Activated CD8-positive, alpha-beta T cell treated with anti-CD3 and anti-CD28 coated beads for 36 hours (primary cell): ENCODE measurements around the gene CDC6. TPM values are rescaled to one million over a fixed set of nuclear protein-coding genes. Genes with fewer than 3 reads are reported as not detected.

Experiments used
- ATAC-seq: fragments of 200-7000 bp; cut with Tn5 transposase; one replicate; pipeline ENCODE4 v1.10.0; 2021; ENCODE audit warnings: mild to moderate bottlenecking, moderate library complexity
- CTCF ChIA-PET: fragments of 350-600 bp; sonication (Branson Sonifier 250); formaldehyde crosslinking; loops from one replicate; lab custom pipeline; 2021; ENCODE audit warnings: antibody characterized with exemption; lab: Charles Lee
- POLR2A ChIA-PET: fragments of 350-600 bp; sonication (Branson Sonifier 250); formaldehyde crosslinking; loops from one replicate; lab custom pipeline; 2021; ENCODE audit warnings: antibody characterized with exemption; lab: Charles Lee
- DNase-seq: peaks from one replicate; pipeline ENCODE4 v3.0.0-alpha.2; 2020
- H3K27ac Mint-ChIP-seq: one replicate; pipeline ENCODE4 v1.8.0; 2021; ENCODE audit warnings: mild to moderate bottlenecking, mixed read lengths
- H3K27me3 Mint-ChIP-seq: one replicate; pipeline ENCODE4 v1.8.0; 2021; ENCODE audit warnings: mixed read lengths
- H3K36me3 Mint-ChIP-seq: one replicate; pipeline ENCODE4 v1.8.0; 2021; ENCODE audit warnings: low read depth, mixed read lengths
- H3K4me1 Mint-ChIP-seq: one replicate; pipeline ENCODE4 v1.8.0; 2021; ENCODE audit warnings: low read depth, mixed read lengths
- H3K4me3 Mint-ChIP-seq: one replicate; pipeline ENCODE4 v1.8.0; 2021; ENCODE audit warnings: mild to moderate bottlenecking, moderate library complexity, mixed read lengths
- H3K9me3 Mint-ChIP-seq: one replicate; pipeline ENCODE4 v1.8.0; 2021; ENCODE audit warnings: mixed read lengths
- CTCF ChIP-seq: fragments of 200-600 bp; IDR thresholded peaks from one replicate; pipeline ENCODE4 v1.8.0; 2022; ENCODE audit warnings: antibody characterized with exemption, mild to moderate bottlenecking
- intact Hi-C: fragments of 100-400 bp; cut with micrococcal nuclease; formaldehyde crosslinking; loops from one replicate; pipeline ENCODE4 v1.10.0; 2022
- total RNA-seq, 2 experiments: library from RNA; stranded (reverse); gene quantifications; one replicate each; pipeline ENCODE4 v1.2.3, GENCODE V29; 2021

The CDC6 gene
- total RNA-seq, 2 experiments from 2014 or later, result 110 to 118 TPM

- Mint-ChIP-seq H3K27me3 (no peaks in the 10 kb centered on the region), H3K4me3 (no peak overlapping the region), H3K27ac (no peak overlapping the region), H3K9me3 (no peaks in the 10 kb centered on the region), H3K36me3 (peaks cover 26% of the 10 kb centered on the region), H3K4me1 (peaks cover 41% of the 10 kb centered on the region)
- TF ChIP-seq CTCF, result no peak
- POLR2A ChIA-PET, result interaction anchor here (0.6 to 13.3 kb wide), 14 partner anchors 9 to 248 kb away, joined by 3 to 184 read pairs (median 6); partner anchors contain the start of genes CDC6 and WIPF2
- ATAC-seq (no peak), DNase-seq (peak; percentile 1)
- intact Hi-C loops, result no loop called here
- CTCF ChIA-PET, result interaction anchor here (0.6 to 42.0 kb wide), 13 partner anchors 9 to 281 kb away, joined by 3 to 780 read pairs (median 5); no protein-coding TSS in a partner anchor
Observed at GRCh38 chr17:40307740-40308239, 20.1 kb downstream of the CDC6 start.

DNA sequence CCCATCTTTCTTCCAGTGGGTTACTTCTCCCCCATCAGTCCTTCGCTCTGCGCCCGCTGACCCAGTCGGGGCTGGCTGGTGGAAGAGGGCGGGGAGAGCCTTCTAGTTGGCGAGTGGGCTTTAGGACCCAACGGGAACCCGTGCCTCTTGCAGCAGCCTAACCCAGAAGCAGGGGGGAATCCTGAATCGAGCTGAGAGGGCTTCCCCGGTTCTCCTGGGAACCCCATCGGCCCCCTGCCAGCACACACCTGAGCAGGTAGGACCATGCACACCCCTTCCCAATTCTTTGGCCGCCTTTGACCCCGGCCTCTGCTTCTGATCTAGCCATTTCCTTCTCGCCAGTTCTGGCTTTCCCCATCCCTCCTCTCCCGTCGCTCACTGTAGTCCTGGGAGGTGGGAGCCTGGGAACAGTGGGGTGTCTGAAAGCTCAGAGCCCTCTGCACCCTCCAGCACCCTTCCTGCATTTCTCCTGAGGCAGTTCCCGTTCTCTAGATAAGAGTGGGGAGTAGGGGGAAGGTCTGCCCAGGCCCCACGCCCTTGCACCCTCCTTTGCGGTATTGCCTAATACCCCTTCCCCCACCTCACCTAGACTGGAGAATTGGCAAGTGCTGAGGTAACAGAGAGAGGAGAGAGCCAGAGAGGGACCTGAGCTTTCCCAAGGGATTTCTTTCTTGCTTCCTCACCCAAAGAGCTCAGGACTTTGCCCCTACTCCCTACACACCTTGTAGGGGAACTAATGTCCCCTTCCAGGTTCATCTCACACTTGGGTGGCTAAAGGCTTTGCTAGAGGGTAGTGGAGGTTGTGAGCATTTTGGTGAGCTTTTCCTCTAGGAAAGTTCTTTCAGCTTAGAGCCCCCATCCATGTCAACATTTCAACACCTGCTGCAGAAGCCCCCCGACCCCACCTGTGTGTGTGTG is 21.6 kb downstream of the CDC6 start, which contains the start of gene RARA:
Gene RARA (plus strand): TSS at position 150 of the 918 bp plus-strand sequence. CDS start 22,039 bp downstream, outside the sequence.
- POLR2A ChIA-PET, result interaction anchor here (0.6 to 13.3 kb wide), 9 partner anchors 9 to 91 kb away, joined by 3 to 184 read pairs (median 4); partner anchors contain the start of genes CDC6 and WIPF2

GRCh38 chr17:40309949-40310510 is 22.4 kb downstream of the CDC6 start:
- H3K27ac Mint-ChIP-seq, result peak overlapping the region; percentile 21
- peaks cover 5% of the 10 kb centered on the region for H3K36me3 Mint-ChIP-seq
- CTCF ChIA-PET, result interaction anchor here (0.7 to 42.0 kb wide), 6 partner anchors 9 to 109 kb away, joined by 3 to 780 read pairs (median 4); no protein-coding TSS in a partner anchor
- H3K4me1 Mint-ChIP-seq, result peaks cover 42% of the 10 kb centered on the region
- POLR2A ChIA-PET, result interaction anchor here (0.7 to 13.3 kb wide), 7 partner anchors 10 to 83 kb away, joined by 3 to 184 read pairs (median 15); partner anchors contain the start of gene CDC6
- intact Hi-C loops, result no loop called here
- no peak for TF ChIP-seq CTCF
- no peak for ATAC-seq
- no peak overlapping the region for H3K4me3 Mint-ChIP-seq
- H3K27me3 Mint-ChIP-seq, result no peaks in the 10 kb centered on the region
- H3K9me3 Mint-ChIP-seq, result no peaks in the 10 kb centered on the region
- peak; percentile 3 for DNase-seq

More for the DNA sequence above, 21.6 kb downstream of the CDC6 start, which contains the start of gene RARA:
- DNase-seq (peak; percentile 58), ATAC-seq (peak; percentile 38)
- intact Hi-C loops, result no loop called here
- Mint-ChIP-seq H3K4me1 (peaks cover 39% of the 10 kb centered on the region), H3K4me3 (no peak within 1 kb of the TSS), H3K27ac (no peak within 1 kb of the TSS), H3K36me3 (peaks cover 11% of the 10 kb centered on the region), H3K27me3 (no peaks in the 10 kb centered on the region), H3K9me3 (no peaks in the 10 kb centered on the region)
- TF ChIP-seq CTCF, result no peak
- CTCF ChIA-PET, result interaction anchor here (0.9 to 42.0 kb wide), 7 partner anchors 10 to 118 kb away, joined by 3 to 780 read pairs (median 4); no protein-coding TSS in a partner anchor

DNA sequence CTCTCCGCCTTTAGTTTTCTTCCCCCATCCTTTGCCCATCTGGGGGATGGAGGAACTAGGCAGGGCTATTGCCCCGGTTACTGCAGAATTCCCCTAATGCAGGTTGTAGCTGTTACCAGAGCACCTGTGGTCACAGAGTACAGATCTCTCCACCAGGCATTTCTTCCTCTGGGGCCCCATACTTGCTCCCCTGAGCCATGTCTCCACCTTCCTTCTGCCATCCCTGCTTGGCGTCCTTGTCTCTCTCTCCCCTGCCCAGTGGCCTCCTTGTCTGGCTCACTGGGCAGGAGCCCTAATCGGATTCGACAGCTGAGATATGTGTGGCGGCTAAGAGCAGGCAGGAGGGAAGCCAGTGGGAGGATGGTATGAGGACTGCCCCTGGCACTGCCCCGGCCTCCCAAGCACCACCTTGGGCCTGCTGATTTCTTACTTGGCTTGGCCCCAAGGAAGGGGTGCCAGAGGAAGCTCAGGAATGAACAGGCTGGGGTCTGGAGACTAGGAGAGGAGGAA is 23.3 kb downstream of the CDC6 start:
- TF ChIP-seq CTCF, result no peak
- POLR2A ChIA-PET, result interaction anchor here (0.7 to 13.3 kb wide), 5 partner anchors 8 to 27 kb away, joined by 3 to 184 read pairs (median 7); partner anchors contain the start of gene CDC6
- Mint-ChIP-seq H3K4me3 (no peak overlapping the region), H3K9me3 (no peaks in the 10 kb centered on the region), H3K4me1 (peaks cover 45% of the 10 kb centered on the region), H3K27ac (no peak overlapping the region), H3K36me3 (no peaks in the 10 kb centered on the region), H3K27me3 (no peaks in the 10 kb centered on the region)
- DNase-seq, result peak; percentile 7
- CTCF ChIA-PET, result interaction anchor here (0.7 to 42.0 kb wide), 3 partner anchors 8 to 40 kb away, joined by 3 to 780 read pairs (median 15); no protein-coding TSS in a partner anchor
- intact Hi-C loops, result no loop called here
- ATAC-seq, result no peak
